IPS-18a (cell line): Measurements from ENCODE around the gene OSBPL5.

Experiments used
- H3K27ac ChIP-seq: one replicate; pipeline ENCODE4 v1.5.1; 2013; ENCODE audit warnings: low read length
- H3K27me3 ChIP-seq: one replicate; pipeline ENCODE4 v1.6.1; 2013; ENCODE audit warnings: mild to moderate bottlenecking, low read length; ENCODE audit not compliant: control insufficient read depth, insufficient read depth
- H3K36me3 ChIP-seq: one replicate; pipeline ENCODE4 v1.6.1; 2013; ENCODE audit warnings: low read depth, low read length; ENCODE audit not compliant: control insufficient read depth
- H3K4me1 ChIP-seq: one replicate; pipeline ENCODE4 v1.6.1; 2013; ENCODE audit warnings: low read depth, low read length; ENCODE audit not compliant: control insufficient read depth
- H3K4me3 ChIP-seq: one replicate; pipeline ENCODE4 v1.5.1; 2013; ENCODE audit warnings: low read length
- H3K9ac ChIP-seq: one replicate; pipeline ENCODE4 v1.6.1; 2013; ENCODE audit warnings: mild to moderate bottlenecking, low read length, moderate library complexity
- H3K9me3 ChIP-seq: one replicate; pipeline ENCODE4 v1.6.1; 2013; ENCODE audit warnings: low read depth, low read length; ENCODE audit not compliant: control insufficient read depth

OSBPL5 gene

DNA sequence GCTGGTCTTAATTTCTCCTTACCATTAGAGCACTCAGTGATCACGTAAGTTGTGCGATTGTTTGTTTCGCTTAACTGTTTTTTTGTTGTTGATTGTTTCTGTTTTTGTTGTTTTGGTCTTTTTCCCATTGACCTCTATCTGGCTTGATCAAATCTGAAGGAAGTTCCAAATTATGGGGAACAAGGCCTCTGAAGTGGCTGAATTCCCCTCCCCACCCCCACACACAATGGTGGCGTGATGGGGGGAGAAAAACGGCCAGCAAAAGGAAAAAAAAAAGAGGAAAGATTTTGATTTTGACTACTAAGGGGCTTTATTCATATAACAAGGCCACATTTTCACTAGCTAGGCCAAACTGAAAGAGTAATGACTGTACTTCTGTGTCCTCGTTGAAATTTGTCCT, 53.6 kb downstream of the OSBPL5 start:
- H3K9me3 ChIP-seq: peaks cover 24% of the 10 kb centered on the region
- H3K4me3 ChIP-seq: no peak overlapping the region

DNA sequence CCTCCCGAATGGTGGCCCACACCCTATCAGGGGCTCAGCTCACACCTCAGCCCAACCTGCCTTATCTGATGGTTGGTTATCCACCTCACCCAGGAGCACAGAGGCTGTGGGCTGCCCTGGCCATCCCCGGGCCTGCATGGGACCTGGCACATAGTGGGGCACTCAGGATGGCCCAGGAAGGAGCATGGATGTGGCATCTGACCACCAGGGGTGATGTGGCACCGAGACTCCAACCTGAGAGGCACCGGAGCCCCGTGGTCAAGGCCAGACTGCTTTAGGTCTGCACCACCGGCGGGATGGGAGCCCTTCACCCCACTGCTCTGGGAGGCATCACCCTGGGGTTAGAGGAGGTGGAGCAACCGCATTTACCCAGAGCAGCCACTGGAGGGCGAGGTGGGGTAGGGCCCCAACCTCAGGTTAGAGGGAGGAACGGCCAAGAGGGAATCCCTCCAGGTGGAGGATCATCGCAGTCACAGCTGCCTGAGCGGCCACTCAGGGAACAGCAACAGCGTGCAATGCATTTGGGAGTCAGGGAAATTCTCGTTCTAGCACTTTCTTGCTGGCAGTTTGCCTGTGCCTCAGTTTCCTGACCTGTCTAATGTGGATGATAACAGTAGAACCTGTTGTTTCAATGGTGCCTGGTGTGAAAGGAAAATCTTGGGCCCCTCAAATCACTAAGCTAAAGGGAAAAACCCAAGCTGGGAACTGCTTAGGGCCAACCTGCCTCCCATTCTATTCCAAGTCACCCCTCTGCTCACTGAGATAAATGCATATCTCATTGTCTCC, 55.0 kb downstream of the OSBPL5 start:
- H3K27ac ChIP-seq: no peak overlapping the region
- H3K9ac ChIP-seq: no peak overlapping the region
- peaks cover 17% of the 10 kb centered on the region for H3K9me3 ChIP-seq
- H3K4me3 ChIP-seq: no peak overlapping the region
- no peaks in the 10 kb centered on the region for H3K36me3 ChIP-seq
- no peaks in the 10 kb centered on the region for H3K27me3 ChIP-seq
- H3K4me1 ChIP-seq: no peaks in the 10 kb centered on the region

More for the DNA sequence above, 53.6 kb downstream of the OSBPL5 start:
- no peak overlapping the region for H3K27ac ChIP-seq
- H3K9ac ChIP-seq: no peak overlapping the region
- no peaks in the 10 kb centered on the region for H3K36me3 ChIP-seq
- no peaks in the 10 kb centered on the region for H3K4me1 ChIP-seq
- H3K27me3 ChIP-seq: no peaks in the 10 kb centered on the region

DNA sequence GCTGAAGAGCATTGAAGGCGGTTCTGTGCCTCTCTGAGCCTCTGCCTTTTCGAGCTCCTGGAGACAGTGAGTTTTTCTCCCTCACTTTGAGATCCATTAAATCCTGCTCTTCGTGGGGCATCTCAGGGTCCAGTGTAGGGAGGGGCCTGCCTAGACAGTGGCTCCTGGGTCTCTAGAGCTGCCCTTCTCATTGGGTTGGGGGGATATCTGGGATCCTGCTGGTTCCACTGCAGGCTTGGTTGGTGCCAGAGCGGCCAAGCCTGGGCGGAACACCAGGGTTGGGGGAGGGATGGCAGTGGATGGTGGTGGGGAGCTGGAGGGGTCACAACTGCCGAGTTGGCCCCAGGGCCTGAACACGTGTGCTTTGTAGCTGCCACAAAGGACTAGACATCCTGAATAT, 55.7 kb downstream of the OSBPL5 start:
- Histone ChIP-seq H3K4me3 (no peak overlapping the region), H3K27me3 (no peaks in the 10 kb centered on the region), H3K27ac (no peak overlapping the region), H3K9me3 (peaks cover 14% of the 10 kb centered on the region), H3K36me3 (no peaks in the 10 kb centered on the region), H3K9ac (no peak overlapping the region), H3K4me1 (no peaks in the 10 kb centered on the region)

DNA sequence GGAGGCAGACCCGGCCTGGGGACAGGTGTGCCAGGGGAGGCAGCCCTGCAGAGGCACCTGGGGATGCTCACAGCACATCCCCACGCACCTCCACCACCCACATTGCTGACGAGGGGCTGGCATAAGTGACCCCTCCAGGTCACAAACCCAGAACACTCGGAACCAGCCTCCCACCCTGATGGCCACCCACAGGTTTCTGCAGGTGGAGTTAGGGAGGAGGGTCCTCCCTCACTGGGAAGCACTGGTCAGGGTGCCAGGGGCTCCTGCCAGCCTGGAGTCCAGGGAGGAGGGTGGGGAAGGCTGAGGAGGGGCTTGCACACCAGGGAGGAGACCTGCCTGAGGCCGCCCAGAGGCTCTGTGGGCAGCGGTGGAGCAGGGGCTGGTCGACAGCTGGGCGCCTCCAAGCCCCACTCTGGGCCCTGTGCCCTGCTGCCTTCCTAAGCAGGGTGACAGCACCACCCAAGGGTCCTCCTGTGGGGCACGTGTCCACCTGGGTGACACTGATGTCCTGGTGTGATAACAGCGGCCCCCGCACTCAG, 56.9 kb downstream of the OSBPL5 start:
- H3K9me3 ChIP-seq: peaks cover 5% of the 10 kb centered on the region
- no peak overlapping the region for H3K27ac ChIP-seq
- no peak overlapping the region for H3K9ac ChIP-seq
- H3K36me3 ChIP-seq: no peaks in the 10 kb centered on the region
- no peak overlapping the region for H3K4me3 ChIP-seq
- H3K4me1 ChIP-seq: no peaks in the 10 kb centered on the region
- no peaks in the 10 kb centered on the region for H3K27me3 ChIP-seq

DNA sequence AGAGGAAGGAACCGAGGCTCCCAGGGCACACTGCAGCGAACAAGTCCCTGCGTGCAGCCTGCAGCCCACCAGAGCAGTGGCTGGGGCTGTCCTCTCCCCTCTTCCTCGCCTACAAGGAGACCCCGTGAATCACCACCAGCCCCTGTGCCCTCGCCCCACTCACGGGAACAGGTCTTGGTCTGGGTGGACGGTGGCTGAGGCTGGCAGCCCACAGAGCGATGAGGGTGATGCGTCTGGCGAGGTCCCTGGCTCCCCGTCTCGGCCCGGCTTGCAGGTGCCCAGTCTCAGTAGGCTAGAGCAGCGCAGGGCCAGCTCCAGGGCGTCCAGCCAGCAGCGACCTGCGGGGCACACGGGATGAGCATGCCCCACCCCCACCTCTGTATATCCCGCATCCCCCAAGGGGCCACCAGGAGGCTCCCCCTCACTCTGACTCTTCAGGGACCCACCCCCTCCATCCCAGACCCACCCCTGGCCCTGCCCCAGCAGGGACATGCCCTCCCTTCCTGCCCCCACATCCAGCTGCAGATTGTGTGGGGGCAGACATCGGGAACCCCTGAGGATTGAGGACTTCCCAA, 57.4 kb downstream of the OSBPL5 start:
- Histone ChIP-seq H3K27me3 (no peaks in the 10 kb centered on the region), H3K9me3 (peaks cover 5% of the 10 kb centered on the region), H3K36me3 (no peaks in the 10 kb centered on the region), H3K4me3 (no peak overlapping the region), H3K9ac (no peak overlapping the region), H3K4me1 (no peaks in the 10 kb centered on the region), H3K27ac (no peak overlapping the region)

DNA sequence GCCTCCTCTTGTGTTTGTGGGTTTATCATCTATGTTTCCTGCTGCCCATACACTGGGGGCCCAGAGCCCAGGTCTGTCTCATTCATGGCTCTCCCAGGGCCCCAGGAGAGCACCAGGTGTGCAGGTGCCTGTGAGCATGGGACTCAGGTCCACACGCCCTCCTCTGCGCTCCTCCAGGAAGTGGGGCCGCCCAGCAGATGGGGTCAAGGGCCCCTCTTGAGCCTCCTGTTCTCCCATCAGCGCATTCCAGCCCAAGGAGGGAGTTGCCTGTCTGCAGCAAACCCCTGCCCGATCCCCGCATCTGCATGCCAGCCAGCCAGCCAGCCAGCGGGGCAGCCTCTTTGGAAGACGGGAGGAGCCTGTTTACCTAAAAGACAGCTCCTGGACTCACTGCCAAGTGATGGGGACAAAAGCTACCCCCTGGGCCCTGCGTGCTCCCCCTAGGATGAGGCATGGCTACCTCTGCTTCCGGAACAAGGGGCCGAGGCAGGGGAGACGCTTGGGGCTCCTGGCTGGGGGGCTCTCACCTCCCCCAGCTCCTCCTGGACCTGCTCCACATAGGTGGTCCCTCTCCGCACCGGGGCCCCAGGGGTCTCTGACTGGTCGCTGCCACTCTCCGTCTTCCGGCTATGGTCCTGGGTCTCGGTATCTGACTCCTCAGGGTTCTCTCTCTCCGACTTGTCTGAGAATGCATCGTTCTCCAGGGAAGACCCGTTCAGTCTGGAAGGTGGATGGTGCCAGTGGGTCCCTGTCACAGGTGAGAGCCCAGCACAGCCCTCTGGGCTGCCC, 58.2 kb downstream of the OSBPL5 start:
- Histone ChIP-seq H3K27ac (no peak overlapping the region), H3K9ac (no peak overlapping the region), H3K9me3 (no peaks in the 10 kb centered on the region), H3K4me3 (no peak overlapping the region), H3K4me1 (no peaks in the 10 kb centered on the region), H3K36me3 (no peaks in the 10 kb centered on the region), H3K27me3 (no peaks in the 10 kb centered on the region)

- H3K27me3 ChIP-seq: no peaks in the 10 kb centered on the region
- no peak overlapping the region for H3K27ac ChIP-seq
- H3K4me3 ChIP-seq: no peak overlapping the region
- no peaks in the 10 kb centered on the region for H3K4me1 ChIP-seq
- H3K36me3 ChIP-seq: no peaks in the 10 kb centered on the region
- H3K9me3 ChIP-seq: no peaks in the 10 kb centered on the region
- no peak overlapping the region for H3K9ac ChIP-seq
Observed at GRCh38 chr11:3105791-3106735, 59.0 kb downstream of the OSBPL5 start.

DNA sequence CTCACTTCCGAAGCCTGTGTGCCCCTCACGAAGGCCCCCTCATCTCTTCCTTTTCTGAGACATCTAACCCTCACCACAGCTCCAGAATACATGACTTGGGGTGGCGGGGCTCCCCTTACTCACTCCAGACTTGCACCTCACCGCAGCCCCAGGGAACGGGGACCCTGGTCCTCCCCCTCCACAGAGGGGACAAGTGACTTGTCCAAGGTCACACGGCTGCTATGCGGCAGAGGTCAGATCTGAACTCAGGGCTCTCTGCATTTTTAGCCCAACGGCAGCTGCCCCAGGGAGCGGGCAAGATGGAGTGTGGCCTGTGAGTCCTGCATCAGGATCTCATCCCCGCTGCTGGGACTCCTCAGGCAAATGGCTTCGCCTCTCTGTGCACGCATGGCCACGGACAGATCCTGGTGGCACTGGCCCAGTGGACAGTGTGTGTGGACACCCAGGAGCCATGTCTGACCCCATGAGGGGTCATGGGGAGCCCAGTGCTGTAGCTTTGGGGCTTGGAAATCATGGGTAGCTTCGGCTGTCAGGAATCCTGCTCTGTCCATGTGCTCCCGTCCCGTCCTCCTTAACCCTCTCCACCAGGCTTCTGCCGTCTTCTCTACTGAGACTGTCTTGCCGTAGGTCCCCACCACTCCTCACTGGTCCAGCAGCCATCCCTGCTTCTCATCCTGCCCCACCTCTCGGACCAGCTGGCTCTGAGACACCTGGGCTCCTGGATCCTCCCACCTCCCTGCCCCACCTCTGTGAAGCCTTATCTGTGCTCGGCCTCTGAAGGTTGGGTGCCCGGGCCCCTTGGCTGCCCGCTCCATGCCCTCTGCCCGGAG, 59.9 kb downstream of the OSBPL5 start:
- H3K27ac ChIP-seq: no peak overlapping the region

DNA sequence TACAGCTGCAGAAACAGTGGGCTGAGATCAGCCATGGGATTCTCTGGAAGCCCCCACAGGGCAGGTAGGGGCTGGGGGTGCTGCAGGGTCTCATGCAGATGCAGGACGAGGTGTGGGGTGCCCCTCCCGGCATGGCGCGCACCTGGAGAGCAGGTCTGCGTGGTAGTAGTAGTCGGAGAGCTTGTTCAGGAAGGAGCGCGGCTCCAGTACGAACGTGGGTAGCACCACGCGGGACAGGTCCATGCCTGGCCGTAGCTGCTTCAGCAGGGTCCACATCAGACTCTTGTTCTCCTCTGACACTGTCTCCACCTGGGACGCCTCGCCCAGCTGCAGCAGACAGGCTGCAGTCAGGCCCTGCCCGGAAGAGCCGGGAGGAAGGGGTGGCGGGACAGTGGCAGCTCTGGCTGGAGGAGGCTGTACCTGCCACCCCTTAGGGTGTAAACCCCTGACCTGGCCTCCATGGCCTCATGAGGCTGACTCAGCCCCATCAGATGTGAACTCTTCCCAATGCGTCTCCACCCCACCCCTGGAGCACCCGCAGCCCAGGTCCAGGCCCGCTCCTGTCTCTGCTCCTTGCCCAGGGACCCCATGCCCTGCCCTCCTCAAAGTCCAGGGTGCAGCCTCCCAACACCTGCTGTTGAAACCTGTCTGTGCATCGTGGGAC, 60.9 kb downstream of the OSBPL5 start:
- H3K4me1 ChIP-seq: no peaks in the 10 kb centered on the region
- no peaks in the 10 kb centered on the region for H3K36me3 ChIP-seq
- no peak overlapping the region for H3K9ac ChIP-seq
- no peak overlapping the region for H3K4me3 ChIP-seq
- H3K27ac ChIP-seq: no peak overlapping the region
- no peaks in the 10 kb centered on the region for H3K27me3 ChIP-seq
- H3K9me3 ChIP-seq: no peaks in the 10 kb centered on the region

More for the DNA sequence above, 59.9 kb downstream of the OSBPL5 start:
- Histone ChIP-seq H3K4me3 (no peak overlapping the region), H3K27me3 (no peaks in the 10 kb centered on the region), H3K9me3 (no peaks in the 10 kb centered on the region), H3K4me1 (no peaks in the 10 kb centered on the region), H3K36me3 (no peaks in the 10 kb centered on the region), H3K9ac (no peak overlapping the region)

DNA sequence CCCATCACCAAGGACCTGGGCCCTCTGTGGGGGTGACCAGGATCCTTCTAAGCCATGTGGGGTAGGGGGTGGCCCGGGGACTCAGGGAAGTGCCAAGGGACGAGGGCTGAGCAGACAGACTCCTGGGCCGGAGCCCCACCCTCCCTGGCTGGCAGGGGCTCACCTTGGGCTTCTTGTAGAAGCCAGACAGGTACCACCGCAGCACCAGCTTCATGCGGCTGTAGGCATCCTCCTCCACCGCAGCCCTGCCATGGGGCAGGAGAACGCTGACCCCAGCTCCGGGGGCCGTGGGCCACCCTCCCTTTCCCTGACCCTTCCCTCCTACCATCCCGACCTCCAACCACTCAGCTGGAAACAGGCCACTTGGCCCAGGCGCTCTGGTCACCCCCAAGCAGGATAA, 62.0 kb downstream of the OSBPL5 start:
- no peak overlapping the region for H3K4me3 ChIP-seq
- no peaks in the 10 kb centered on the region for H3K27me3 ChIP-seq
- H3K9ac ChIP-seq: no peak overlapping the region
- H3K4me1 ChIP-seq: no peaks in the 10 kb centered on the region
- no peaks in the 10 kb centered on the region for H3K9me3 ChIP-seq
- H3K27ac ChIP-seq: no peak overlapping the region
- no peaks in the 10 kb centered on the region for H3K36me3 ChIP-seq
